Fibroblast of the aortic adventitia (primary cell): ENCODE data around the gene PTPRF. TPM values are rescaled to one million over a fixed set of nuclear protein-coding genes. Genes with fewer than 3 reads are reported as not detected.

Experiments
- DNase-seq: peaks from one replicate; pipeline ENCODE4 v3.0.0-alpha.2; 2010; ENCODE audit warnings: low read depth
- H3K4me3 ChIP-seq: 2 replicates; pipeline ENCODE4 v1.5.1; 2011; ENCODE audit warnings: low read depth, mild to moderate bottlenecking, control low read depth, low read length, moderate library complexity
- total RNA-seq: library from RNA; depleted of rRNA; stranded (reverse); fragments of >200 nt; gene quantifications from 2 replicates; pipeline ENCODE4 v1.2.3, GENCODE V29; 2012; ENCODE audit warnings: low replicate concordance
- TF ChIP-seq, protein P1 (sequence below): IDR thresholded peaks from 2 replicates; pipeline ENCODE4 v1.5.1; 2011; ENCODE audit warnings: mild to moderate bottlenecking, low read length, control low read depth, inconsistent platforms; ENCODE audit not compliant: insufficient read depth

The PTPRF gene
- total RNA-seq, 1 donor: 18.2 TPM

DNA sequence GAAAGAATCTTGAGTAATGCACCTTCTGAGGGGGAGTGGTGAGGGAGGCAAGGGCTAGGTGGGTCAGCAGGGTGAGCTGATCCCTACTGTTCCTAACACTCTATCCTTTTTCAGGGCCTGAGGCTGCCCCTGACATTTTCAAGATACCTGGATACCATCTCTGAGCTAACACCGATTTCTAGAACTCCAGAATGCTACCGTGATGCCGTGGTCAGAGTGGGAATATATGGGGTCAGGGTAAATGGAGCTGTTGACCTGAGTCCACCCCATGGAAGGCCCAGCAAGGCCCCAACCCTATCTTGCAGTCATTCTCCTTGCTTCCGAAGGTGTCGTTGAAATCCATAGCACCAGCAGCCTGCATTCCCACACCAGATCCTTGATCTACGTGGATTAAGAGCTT, 18.0 kb upstream of the PTPRF start:
- H3K4me3 ChIP-seq: no peak overlapping the region
- no peak for DNase-seq
- TF ChIP-seq, protein P1, sequence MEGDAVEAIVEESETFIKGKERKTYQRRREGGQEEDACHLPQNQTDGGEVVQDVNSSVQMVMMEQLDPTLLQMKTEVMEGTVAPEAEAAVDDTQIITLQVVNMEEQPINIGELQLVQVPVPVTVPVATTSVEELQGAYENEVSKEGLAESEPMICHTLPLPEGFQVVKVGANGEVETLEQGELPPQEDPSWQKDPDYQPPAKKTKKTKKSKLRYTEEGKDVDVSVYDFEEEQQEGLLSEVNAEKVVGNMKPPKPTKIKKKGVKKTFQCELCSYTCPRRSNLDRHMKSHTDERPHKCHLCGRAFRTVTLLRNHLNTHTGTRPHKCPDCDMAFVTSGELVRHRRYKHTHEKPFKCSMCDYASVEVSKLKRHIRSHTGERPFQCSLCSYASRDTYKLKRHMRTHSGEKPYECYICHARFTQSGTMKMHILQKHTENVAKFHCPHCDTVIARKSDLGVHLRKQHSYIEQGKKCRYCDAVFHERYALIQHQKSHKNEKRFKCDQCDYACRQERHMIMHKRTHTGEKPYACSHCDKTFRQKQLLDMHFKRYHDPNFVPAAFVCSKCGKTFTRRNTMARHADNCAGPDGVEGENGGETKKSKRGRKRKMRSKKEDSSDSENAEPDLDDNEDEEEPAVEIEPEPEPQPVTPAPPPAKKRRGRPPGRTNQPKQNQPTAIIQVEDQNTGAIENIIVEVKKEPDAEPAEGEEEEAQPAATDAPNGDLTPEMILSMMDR: no peak

DNA sequence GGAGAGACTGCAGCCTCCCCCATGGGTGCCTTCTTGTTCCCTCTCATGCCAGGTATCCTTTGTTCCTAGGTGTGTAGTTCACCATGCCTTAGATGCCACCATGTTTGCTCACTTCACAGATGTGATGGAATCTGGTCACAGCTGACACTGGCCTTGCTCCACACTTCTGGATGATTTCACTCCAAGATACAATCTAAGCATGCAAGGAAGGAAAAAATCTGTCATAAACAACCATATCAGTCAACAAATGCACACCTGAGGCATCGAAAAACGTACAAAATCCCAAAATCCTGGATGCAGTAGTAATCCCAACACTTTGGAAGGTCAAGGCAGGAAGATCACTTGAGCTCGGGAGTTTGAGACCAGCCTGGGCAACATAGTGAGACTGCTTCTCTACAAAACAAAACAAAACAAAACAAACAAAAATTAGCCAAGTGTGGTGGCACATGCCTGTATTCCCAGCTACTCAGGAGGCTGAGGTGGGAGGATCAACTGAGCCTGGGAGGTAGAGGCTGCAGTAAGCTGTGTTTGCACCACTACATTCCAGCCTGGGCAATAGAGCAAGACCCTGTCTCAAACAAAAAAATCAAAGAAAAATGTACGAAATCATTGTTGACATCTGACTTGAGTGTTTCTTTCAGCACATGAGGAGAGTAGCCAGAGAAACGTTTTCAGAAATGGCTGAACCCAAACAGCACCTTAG, 17.1 kb upstream of the PTPRF start:
- DNase-seq: no peak
- TF ChIP-seq, protein P1: no peak
- H3K4me3 ChIP-seq: no peak overlapping the region

- no peak for DNase-seq
- no peak overlapping the region for H3K4me3 ChIP-seq
- TF ChIP-seq, protein P1: no peak
Measured at GRCh38 chr1:43518935-43519686, 11.6 kb upstream of the PTPRF start.

DNA sequence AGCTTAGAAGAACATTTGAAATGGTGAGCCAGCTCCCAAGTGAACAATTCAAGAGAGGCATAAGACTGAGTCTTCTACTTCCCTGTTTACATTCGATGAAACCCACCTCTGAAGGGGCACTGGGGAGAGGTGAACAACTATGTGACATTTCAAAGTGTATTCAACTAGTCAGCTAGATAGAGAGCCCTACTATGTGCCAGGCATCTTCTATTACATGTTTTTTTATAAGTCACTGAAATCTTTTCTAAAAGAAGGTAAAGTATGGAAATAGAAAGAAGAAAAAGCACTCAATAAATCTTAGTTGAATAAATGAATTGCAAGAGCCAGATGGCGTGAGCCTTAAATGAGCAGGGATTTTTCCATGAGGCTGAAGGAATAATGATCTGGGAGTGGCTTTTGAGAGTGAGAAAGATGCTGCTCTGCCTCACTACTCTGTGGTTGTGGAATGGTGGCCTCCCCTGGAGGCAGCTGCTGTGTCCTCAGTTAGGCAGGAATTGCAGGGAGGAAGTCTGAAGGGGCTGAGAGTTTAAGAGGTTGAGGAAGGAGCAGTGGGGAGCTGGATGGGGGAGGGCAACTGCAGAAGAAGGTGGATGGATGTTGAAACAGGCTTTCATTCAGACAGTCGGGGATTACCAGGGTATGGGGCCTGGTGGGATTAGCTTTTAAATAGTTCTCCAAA, 10.4 kb upstream of the PTPRF start:
- TF ChIP-seq, protein P1: no peak
- H3K4me3 ChIP-seq: no peak overlapping the region
- no peak for DNase-seq

DNA sequence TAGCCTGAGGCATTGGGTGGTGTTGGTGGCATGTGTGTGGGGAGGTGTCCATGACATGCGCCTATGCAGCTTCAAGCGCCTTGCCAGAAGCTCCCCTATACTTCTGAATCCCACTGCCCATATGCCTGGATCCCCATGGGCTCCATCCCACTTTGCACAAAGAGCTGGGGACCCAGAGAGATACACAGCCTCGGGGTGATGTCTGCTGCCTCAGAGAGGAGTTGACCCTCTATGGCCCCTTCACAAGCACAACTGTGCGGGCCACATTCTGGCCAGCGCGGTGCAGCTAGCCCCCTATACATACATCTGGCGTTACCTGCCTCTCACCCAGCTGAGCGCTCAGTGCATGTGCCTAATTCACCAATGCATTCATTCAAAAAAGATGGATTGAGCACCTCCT, 9.6 kb upstream of the PTPRF start:
- H3K4me3 ChIP-seq: no peak overlapping the region
- TF ChIP-seq, protein P1: no peak
- DNase-seq: no peak

GRCh38 chr1:43521756-43522155, 8.9 kb upstream of the PTPRF start:
- DNase-seq: no peak
- H3K4me3 ChIP-seq: no peak overlapping the region
- TF ChIP-seq, protein P1: no peak
